Natural killer cell (primary cell): Measurements from ENCODE around the gene PDS5B. TPM values are rescaled to one million over a fixed set of nuclear protein-coding genes. Genes with fewer than 3 reads are reported as not detected.

Experiments
- ATAC-seq, 3 donors: fragments of 150-1000 bp in 2 of 3; fragments of 200-7000 bp in 1 of 3; cut with Tn5 transposase; 1 replicate in 1 of 3; 2 replicates in 2 of 3; pipeline ENCODE4 v1.10.0; 2021; ENCODE audit warnings: mild to moderate bottlenecking in 2 of 3, moderate library complexity in 2 of 3
- DNase-seq, 2 donors: peaks; one replicate each; pipeline versions ENCODE4 v3.0.0 to v3.0.0-alpha.2; 2013 to 2021; ENCODE audit warnings: mixed read lengths in 1 of 2
- H3K27ac ChIP-seq: one replicate; pipeline ENCODE4 v1.5.1; 2013; ENCODE audit warnings: mild to moderate bottlenecking, low read length
- H3K27me3 ChIP-seq: one replicate; pipeline ENCODE4 v1.6.1; 2013; ENCODE audit warnings: low read length; ENCODE audit not compliant: control insufficient read depth, insufficient read depth
- H3K36me3 ChIP-seq: one replicate; pipeline ENCODE4 v1.6.1; 2013; ENCODE audit warnings: low read length; ENCODE audit not compliant: control insufficient read depth, insufficient read depth
- H3K4me1 ChIP-seq: one replicate; pipeline ENCODE4 v1.6.1; 2013; ENCODE audit warnings: low read length; ENCODE audit not compliant: control insufficient read depth, insufficient read depth
- H3K4me3 ChIP-seq: one replicate; pipeline ENCODE4 v1.5.1; 2013; ENCODE audit warnings: low read length
- H3K9me3 ChIP-seq: one replicate; pipeline ENCODE4 v1.6.1; 2013; ENCODE audit warnings: low read length; ENCODE audit not compliant: control insufficient read depth, insufficient read depth
- H3K27ac Mint-ChIP-seq, 2 donors: one replicate each; pipeline ENCODE4 v1.8.0; 2022; ENCODE audit warnings: mild to moderate bottlenecking in 2 of 2, mixed read lengths in 2 of 2, moderate library complexity in 1 of 2
- H3K27me3 Mint-ChIP-seq, 2 donors: one replicate each; pipeline ENCODE4 v1.8.0; 2022; ENCODE audit warnings: low read depth in 2 of 2, mixed read lengths in 2 of 2
- H3K36me3 Mint-ChIP-seq: one replicate; pipeline ENCODE4 v1.8.0; 2022; ENCODE audit warnings: mixed read lengths
- H3K4me1 Mint-ChIP-seq, 2 donors: one replicate each; pipeline ENCODE4 v1.8.0; 2022; ENCODE audit warnings: mixed read lengths in 2 of 2
- H3K4me3 Mint-ChIP-seq: one replicate; pipeline ENCODE4 v1.8.0; 2022; ENCODE audit warnings: mild to moderate bottlenecking, moderate library complexity, mixed read lengths
- H3K9me3 Mint-ChIP-seq, 2 donors: one replicate each; pipeline ENCODE4 v1.8.0; 2022; ENCODE audit warnings: mixed read lengths in 2 of 2
- CTCF ChIP-seq: fragments of 200-600 bp; IDR thresholded peaks from one replicate; pipeline ENCODE4 v1.8.0; 2022; ENCODE audit warnings: antibody characterized with exemption
- WGBS: methylation state at CpG from one replicate; pipeline ENCODE4 v1.1.7; 2013; ENCODE audit warnings: missing lambda C conversion rate; ENCODE audit not compliant: insufficient coverage; 5-methylcytosine and 5-hydroxymethylcytosine counted together
- intact Hi-C: fragments of 100-400 bp; cut with micrococcal nuclease; formaldehyde crosslinking; loops from one replicate; pipeline ENCODE4 v1.14.2; 2022
- total RNA-seq, 4 donors: library from RNA; stranded (reverse); fragments of 120-200 nt in 1 of 4; gene quantifications; one replicate each; pipeline versions ENCODE4 v1.2.3 to v1.2.4, GENCODE V29; 2013 to 2022

The PDS5B gene, protein sequence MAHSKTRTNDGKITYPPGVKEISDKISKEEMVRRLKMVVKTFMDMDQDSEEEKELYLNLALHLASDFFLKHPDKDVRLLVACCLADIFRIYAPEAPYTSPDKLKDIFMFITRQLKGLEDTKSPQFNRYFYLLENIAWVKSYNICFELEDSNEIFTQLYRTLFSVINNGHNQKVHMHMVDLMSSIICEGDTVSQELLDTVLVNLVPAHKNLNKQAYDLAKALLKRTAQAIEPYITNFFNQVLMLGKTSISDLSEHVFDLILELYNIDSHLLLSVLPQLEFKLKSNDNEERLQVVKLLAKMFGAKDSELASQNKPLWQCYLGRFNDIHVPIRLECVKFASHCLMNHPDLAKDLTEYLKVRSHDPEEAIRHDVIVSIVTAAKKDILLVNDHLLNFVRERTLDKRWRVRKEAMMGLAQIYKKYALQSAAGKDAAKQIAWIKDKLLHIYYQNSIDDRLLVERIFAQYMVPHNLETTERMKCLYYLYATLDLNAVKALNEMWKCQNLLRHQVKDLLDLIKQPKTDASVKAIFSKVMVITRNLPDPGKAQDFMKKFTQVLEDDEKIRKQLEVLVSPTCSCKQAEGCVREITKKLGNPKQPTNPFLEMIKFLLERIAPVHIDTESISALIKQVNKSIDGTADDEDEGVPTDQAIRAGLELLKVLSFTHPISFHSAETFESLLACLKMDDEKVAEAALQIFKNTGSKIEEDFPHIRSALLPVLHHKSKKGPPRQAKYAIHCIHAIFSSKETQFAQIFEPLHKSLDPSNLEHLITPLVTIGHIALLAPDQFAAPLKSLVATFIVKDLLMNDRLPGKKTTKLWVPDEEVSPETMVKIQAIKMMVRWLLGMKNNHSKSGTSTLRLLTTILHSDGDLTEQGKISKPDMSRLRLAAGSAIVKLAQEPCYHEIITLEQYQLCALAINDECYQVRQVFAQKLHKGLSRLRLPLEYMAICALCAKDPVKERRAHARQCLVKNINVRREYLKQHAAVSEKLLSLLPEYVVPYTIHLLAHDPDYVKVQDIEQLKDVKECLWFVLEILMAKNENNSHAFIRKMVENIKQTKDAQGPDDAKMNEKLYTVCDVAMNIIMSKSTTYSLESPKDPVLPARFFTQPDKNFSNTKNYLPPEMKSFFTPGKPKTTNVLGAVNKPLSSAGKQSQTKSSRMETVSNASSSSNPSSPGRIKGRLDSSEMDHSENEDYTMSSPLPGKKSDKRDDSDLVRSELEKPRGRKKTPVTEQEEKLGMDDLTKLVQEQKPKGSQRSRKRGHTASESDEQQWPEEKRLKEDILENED (N-terminal part only)
- total RNA-seq: 10 to 100 TPM; 59.4 to 70.6 (median 64.7) TPM
- total RNA-seq (2013): 71.2 TPM

DNA sequence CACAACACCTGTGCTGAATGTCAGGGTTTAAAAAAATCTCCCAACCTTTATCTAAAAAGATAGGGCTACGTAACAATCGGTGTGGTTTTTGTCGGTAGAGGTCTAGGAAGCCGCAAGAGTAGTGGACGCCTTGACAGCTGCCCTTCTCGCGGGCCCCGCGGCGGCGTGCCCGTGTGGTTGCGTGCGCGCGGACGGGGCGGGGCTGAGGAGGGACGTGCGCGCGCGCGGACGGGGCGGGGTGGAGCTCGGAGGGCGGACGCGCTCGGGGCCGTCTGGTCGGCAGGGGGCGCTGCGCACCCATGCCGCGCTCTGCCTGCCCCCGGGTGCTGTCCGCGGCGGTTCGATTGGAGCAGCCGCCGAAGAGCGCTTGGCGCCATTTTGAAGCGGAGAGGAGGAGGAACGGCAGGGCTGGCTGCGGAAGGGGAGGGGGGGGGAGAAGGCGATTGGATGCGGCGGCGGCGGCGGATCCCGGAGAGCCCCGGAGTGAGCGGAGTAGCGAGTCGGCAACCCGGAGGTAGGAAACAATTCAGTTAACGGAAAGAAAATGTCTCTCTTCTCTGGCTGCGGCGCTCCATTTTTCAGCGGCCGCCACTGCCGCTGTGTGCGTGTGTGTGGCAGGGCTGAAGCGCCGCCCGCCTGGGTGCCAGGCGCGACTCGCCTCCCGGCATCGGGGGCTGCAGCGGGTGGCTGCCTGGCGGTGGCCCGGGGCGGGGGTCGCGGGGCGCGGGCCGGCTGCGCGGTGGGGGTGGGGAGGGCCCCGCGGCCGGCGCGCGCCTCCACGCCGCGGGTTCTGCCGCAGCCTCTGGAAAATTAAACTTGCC lies at the start of gene PDS5B:
Gene PDS5B (plus strand): TSS at position 373 of the 821 bp plus-strand sequence. CDS start 62,321 bp downstream, outside the sequence.
- no peaks in the 10 kb centered on the region for H3K9me3 Mint-ChIP-seq
- peaks cover 0 to 3% of the 10 kb centered on the region in 2 donors for H3K27me3 Mint-ChIP-seq
- Histone ChIP-seq H3K36me3 (no peaks in the 10 kb centered on the region), H3K4me3 (peak within 1 kb of the TSS; percentile 88), H3K27me3 (no peaks in the 10 kb centered on the region), H3K9me3 (no peaks in the 10 kb centered on the region), H3K4me1 (peaks cover 9% of the 10 kb centered on the region), H3K27ac (peak within 1 kb of the TSS; percentile 88)
- intact Hi-C loops: loop anchor here (1.0 to 5.0 kb wide), 6 partner anchors 48 to 956 kb away; partner anchors contain the start of gene N4BP2L2
- DNase-seq (peak; percentile 97 to 98), ATAC-seq (peak; percentile 88 to 98 (median 91))
- WGBS: under 1% methylated on average over 97 of the region's 97 CpGs
- peak within 1 kb of the TSS; percentile 97 for H3K4me3 Mint-ChIP-seq
- H3K36me3 Mint-ChIP-seq: no peaks in the 10 kb centered on the region
- H3K27ac Mint-ChIP-seq: peak within 1 kb of the TSS; percentile 94 to 95
- H3K4me1 Mint-ChIP-seq: peaks cover 40 to 41% of the 10 kb centered on the region in 2 donors
- TF ChIP-seq CTCF: peak; percentile 87

GRCh38 chr13:32537580-32538142 lies 48.6 kb upstream of the PDS5B start:
- no peaks in the 10 kb centered on the region for H3K27me3 ChIP-seq
- peak overlapping the region; percentile 96 for H3K4me3 ChIP-seq
- peaks cover 21% of the 10 kb centered on the region for H3K36me3 ChIP-seq
- Mint-ChIP-seq H3K36me3 (no peaks in the 10 kb centered on the region), H3K27ac (peak overlapping the region; percentile 98 to 99), H3K9me3 (no peaks in the 10 kb centered on the region), H3K27me3 (peaks cover 0 to 4% of the 10 kb centered on the region in 2 donors), H3K4me3 (peak overlapping the region; percentile 99), H3K4me1 (peaks cover 55 to 60% of the 10 kb centered on the region in 2 donors)
- peak overlapping the region; percentile 99 for H3K27ac ChIP-seq
- H3K9me3 ChIP-seq: no peaks in the 10 kb centered on the region
- intact Hi-C loops: loop anchor here (1.0 to 5.0 kb wide), 5 partner anchors 49 to 1375 kb away; partner anchors contain the start of genes BRCA2, HSPH1, N4BP2L1 and PDS5B
- DNase-seq: peak in 1 of 2 donors; percentile 34
- 32% methylated on average over 22 of the region's 22 CpGs for WGBS
- TF ChIP-seq CTCF: no peak
- H3K4me1 ChIP-seq: peaks cover 18% of the 10 kb centered on the region
- ATAC-seq: no peak

- peaks cover 53 to 55% of the 10 kb centered on the region in 2 donors for H3K4me1 Mint-ChIP-seq
- TF ChIP-seq CTCF: no peak
- H3K9me3 ChIP-seq: no peaks in the 10 kb centered on the region
- WGBS: under 1% methylated on average over 23 of the region's 23 CpGs
- no peaks in the 10 kb centered on the region for H3K27me3 ChIP-seq
- H3K4me1 ChIP-seq: peaks cover 18% of the 10 kb centered on the region
- H3K27ac Mint-ChIP-seq: peak overlapping the region; percentile 98 to 99
- peak; percentile 80 to 89 (median 80) for ATAC-seq
- peak overlapping the region; percentile 99 for H3K27ac ChIP-seq
- H3K4me3 ChIP-seq: peak overlapping the region; percentile 96
- no peak for DNase-seq
- H3K27me3 Mint-ChIP-seq: peaks cover 0 to 4% of the 10 kb centered on the region in 2 donors
- intact Hi-C loops: loop anchor here (1.0 to 5.0 kb wide), 5 partner anchors 48 to 1376 kb away; partner anchors contain the start of genes BRCA2, HSPH1, N4BP2L1 and PDS5B
- no peaks in the 10 kb centered on the region for H3K9me3 Mint-ChIP-seq
- H3K4me3 Mint-ChIP-seq: peak overlapping the region; percentile 99
- H3K36me3 Mint-ChIP-seq: no peaks in the 10 kb centered on the region
- H3K36me3 ChIP-seq: peaks cover 21% of the 10 kb centered on the region
Measured at GRCh38 chr13:32538143-32538620, 48.1 kb upstream of the PDS5B start.
